Natural killer cell (primary cell): ENCODE measurements around the gene NEK5. TPM values are rescaled to one million over a fixed set of nuclear protein-coding genes. Genes with fewer than 3 reads are reported as not detected.

Experiments
- ATAC-seq, 3 donors: fragments of 150-1000 bp in 2 of 3; fragments of 200-7000 bp in 1 of 3; cut with Tn5 transposase; 1 replicate in 1 of 3; 2 replicates in 2 of 3; pipeline ENCODE4 v1.10.0; 2021; ENCODE audit warnings: mild to moderate bottlenecking in 2 of 3, moderate library complexity in 2 of 3
- DNase-seq, 2 donors: peaks; one replicate each; pipeline versions ENCODE4 v3.0.0 to v3.0.0-alpha.2; 2013 to 2021; ENCODE audit warnings: mixed read lengths in 1 of 2
- H3K27ac ChIP-seq: one replicate; pipeline ENCODE4 v1.5.1; 2013; ENCODE audit warnings: mild to moderate bottlenecking, low read length
- H3K27me3 ChIP-seq: one replicate; pipeline ENCODE4 v1.6.1; 2013; ENCODE audit warnings: low read length; ENCODE audit not compliant: control insufficient read depth, insufficient read depth
- H3K36me3 ChIP-seq: one replicate; pipeline ENCODE4 v1.6.1; 2013; ENCODE audit warnings: low read length; ENCODE audit not compliant: control insufficient read depth, insufficient read depth
- H3K4me1 ChIP-seq: one replicate; pipeline ENCODE4 v1.6.1; 2013; ENCODE audit warnings: low read length; ENCODE audit not compliant: control insufficient read depth, insufficient read depth
- H3K4me3 ChIP-seq: one replicate; pipeline ENCODE4 v1.5.1; 2013; ENCODE audit warnings: low read length
- H3K9me3 ChIP-seq: one replicate; pipeline ENCODE4 v1.6.1; 2013; ENCODE audit warnings: low read length; ENCODE audit not compliant: control insufficient read depth, insufficient read depth
- H3K27ac Mint-ChIP-seq, 2 donors: one replicate each; pipeline ENCODE4 v1.8.0; 2022; ENCODE audit warnings: mild to moderate bottlenecking in 2 of 2, mixed read lengths in 2 of 2, moderate library complexity in 1 of 2
- H3K27me3 Mint-ChIP-seq, 2 donors: one replicate each; pipeline ENCODE4 v1.8.0; 2022; ENCODE audit warnings: low read depth in 2 of 2, mixed read lengths in 2 of 2
- H3K36me3 Mint-ChIP-seq: one replicate; pipeline ENCODE4 v1.8.0; 2022; ENCODE audit warnings: mixed read lengths
- H3K4me1 Mint-ChIP-seq, 2 donors: one replicate each; pipeline ENCODE4 v1.8.0; 2022; ENCODE audit warnings: mixed read lengths in 2 of 2
- H3K4me3 Mint-ChIP-seq: one replicate; pipeline ENCODE4 v1.8.0; 2022; ENCODE audit warnings: mild to moderate bottlenecking, moderate library complexity, mixed read lengths
- H3K9me3 Mint-ChIP-seq, 2 donors: one replicate each; pipeline ENCODE4 v1.8.0; 2022; ENCODE audit warnings: mixed read lengths in 2 of 2
- WGBS: methylation state at CpG from one replicate; pipeline ENCODE4 v1.1.7; 2013; ENCODE audit warnings: missing lambda C conversion rate; ENCODE audit not compliant: insufficient coverage; 5-methylcytosine and 5-hydroxymethylcytosine counted together
- intact Hi-C: fragments of 100-400 bp; cut with micrococcal nuclease; formaldehyde crosslinking; loops from one replicate; pipeline ENCODE4 v1.14.2; 2022
- total RNA-seq, 4 donors: library from RNA; stranded (reverse); fragments of 120-200 nt in 1 of 4; gene quantifications; one replicate each; pipeline versions ENCODE4 v1.2.3 to v1.2.4, GENCODE V29; 2013 to 2022
- TF ChIP-seq, protein P1 (sequence below): fragments of 200-600 bp; IDR thresholded peaks from one replicate; pipeline ENCODE4 v1.8.0; 2022; ENCODE audit warnings: antibody characterized with exemption

The NEK5 gene
- total RNA-seq, 3 donors from 2014 or later (not counting 1 experiment from before 2014, with no cell fraction given), result 0.13 TPM; not detected in 2

DNA sequence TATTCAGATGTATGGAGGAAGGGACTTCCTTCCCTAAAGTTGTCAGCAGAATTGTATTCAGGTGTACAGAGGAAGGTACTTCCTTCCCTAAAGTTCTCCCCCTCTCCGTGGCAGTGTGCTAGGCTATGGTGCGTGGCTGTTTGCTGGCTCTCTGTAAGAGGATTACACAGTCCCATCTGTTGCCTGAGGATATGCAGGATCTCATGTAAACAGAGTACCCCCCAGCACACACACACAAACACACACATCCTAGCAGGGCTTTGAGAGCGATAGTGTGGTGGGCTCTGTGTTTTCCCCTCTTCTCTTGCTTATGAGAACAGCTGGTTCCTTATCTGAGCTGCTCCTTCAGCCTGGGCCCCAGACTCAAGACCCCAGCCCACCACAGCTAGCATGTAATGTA, 10.3 kb downstream of the NEK5 start:
- Histone ChIP-seq H3K9me3 (no peaks in the 10 kb centered on the region), H3K4me3 (no peak overlapping the region), H3K4me1 (no peaks in the 10 kb centered on the region), H3K27me3 (peaks cover 5% of the 10 kb centered on the region), H3K36me3 (no peaks in the 10 kb centered on the region), H3K27ac (no peak overlapping the region)
- Mint-ChIP-seq H3K36me3 (no peaks in the 10 kb centered on the region), H3K9me3 (no peaks in the 10 kb centered on the region), H3K4me1 (no peaks in the 10 kb centered on the region), H3K27ac (no peak overlapping the region), H3K4me3 (no peak overlapping the region), H3K27me3 (peaks cover 20 to 22% of the 10 kb centered on the region in 2 donors)
- DNase-seq (no peak), ATAC-seq (no peak)
- TF ChIP-seq, protein P1, sequence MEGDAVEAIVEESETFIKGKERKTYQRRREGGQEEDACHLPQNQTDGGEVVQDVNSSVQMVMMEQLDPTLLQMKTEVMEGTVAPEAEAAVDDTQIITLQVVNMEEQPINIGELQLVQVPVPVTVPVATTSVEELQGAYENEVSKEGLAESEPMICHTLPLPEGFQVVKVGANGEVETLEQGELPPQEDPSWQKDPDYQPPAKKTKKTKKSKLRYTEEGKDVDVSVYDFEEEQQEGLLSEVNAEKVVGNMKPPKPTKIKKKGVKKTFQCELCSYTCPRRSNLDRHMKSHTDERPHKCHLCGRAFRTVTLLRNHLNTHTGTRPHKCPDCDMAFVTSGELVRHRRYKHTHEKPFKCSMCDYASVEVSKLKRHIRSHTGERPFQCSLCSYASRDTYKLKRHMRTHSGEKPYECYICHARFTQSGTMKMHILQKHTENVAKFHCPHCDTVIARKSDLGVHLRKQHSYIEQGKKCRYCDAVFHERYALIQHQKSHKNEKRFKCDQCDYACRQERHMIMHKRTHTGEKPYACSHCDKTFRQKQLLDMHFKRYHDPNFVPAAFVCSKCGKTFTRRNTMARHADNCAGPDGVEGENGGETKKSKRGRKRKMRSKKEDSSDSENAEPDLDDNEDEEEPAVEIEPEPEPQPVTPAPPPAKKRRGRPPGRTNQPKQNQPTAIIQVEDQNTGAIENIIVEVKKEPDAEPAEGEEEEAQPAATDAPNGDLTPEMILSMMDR, result no peak
- intact Hi-C loops, result no loop called here
- 75% methylated on average over 1 of the region's 3 CpGs for WGBS

DNA sequence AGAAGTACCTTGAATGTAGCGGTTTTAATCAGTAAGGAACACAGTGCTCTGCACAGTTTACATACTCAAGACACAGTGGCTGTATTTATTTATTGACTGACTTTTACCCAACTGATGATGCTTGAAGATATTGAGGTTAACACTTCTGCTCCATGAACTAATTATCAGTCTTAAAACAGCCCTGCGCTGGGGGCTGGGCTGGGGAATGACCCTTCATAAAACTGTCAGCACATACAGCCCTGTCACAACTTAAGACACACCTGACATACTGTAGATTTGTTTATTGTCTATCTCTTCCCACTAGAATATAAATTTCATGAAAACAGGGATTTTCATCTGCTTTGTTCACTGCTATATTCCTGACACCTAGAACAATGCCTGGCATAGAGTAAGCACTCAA, 10.8 kb downstream of the NEK5 start:
- H3K4me1 Mint-ChIP-seq, result no peaks in the 10 kb centered on the region
- no peaks in the 10 kb centered on the region for H3K4me1 ChIP-seq
- intact Hi-C loops, result no loop called here
- ATAC-seq (no peak), DNase-seq (no peak)
- H3K4me3 Mint-ChIP-seq, result no peak overlapping the region
- H3K9me3 Mint-ChIP-seq, result no peaks in the 10 kb centered on the region
- no peak overlapping the region for H3K27ac Mint-ChIP-seq
- H3K27me3 Mint-ChIP-seq, result peaks cover 18 to 23% of the 10 kb centered on the region in 2 donors
- no peaks in the 10 kb centered on the region for H3K36me3 ChIP-seq
- TF ChIP-seq, protein P1, result no peak
- no peak overlapping the region for H3K27ac ChIP-seq
- H3K36me3 Mint-ChIP-seq, result no peaks in the 10 kb centered on the region
- H3K4me3 ChIP-seq, result no peak overlapping the region
- H3K9me3 ChIP-seq, result no peaks in the 10 kb centered on the region
- H3K27me3 ChIP-seq, result peaks cover 5% of the 10 kb centered on the region
- WGBS, result 90% methylated on average over 2 of the region's 2 CpGs

DNA sequence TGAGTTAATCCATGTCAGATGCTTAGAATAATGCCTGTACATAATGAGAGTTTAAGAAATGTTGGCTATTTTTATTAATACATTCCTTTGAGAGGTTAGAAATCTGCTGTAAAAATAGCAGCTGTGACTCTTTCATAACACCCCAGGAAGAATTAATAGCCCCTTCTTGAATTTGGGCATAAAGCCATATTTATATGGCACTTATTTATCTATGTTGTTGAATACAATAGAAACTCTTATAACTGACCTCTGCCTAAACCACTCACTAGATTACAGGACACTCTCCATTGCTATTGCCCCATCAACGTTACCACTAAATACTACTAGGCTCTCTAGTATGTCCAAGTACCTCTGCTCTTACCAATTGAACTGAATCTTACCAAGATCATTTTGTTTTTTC, 16.3 kb downstream of the NEK5 start:
- DNase-seq (no peak), ATAC-seq (no peak)
- WGBS, result 74% methylated on average over 1 of the region's 1 CpG
- Histone ChIP-seq H3K36me3 (no peaks in the 10 kb centered on the region), H3K9me3 (no peaks in the 10 kb centered on the region), H3K27ac (no peak overlapping the region), H3K4me3 (no peak overlapping the region), H3K4me1 (no peaks in the 10 kb centered on the region), H3K27me3 (peaks cover 5% of the 10 kb centered on the region)
- no peak overlapping the region for H3K27ac Mint-ChIP-seq
- intact Hi-C loops, result no loop called here
- H3K4me1 Mint-ChIP-seq, result no peaks in the 10 kb centered on the region
- H3K4me3 Mint-ChIP-seq, result no peak overlapping the region
- no peaks in the 10 kb centered on the region for H3K36me3 Mint-ChIP-seq
- H3K27me3 Mint-ChIP-seq, result peaks cover 19 to 23% of the 10 kb centered on the region in 2 donors
- H3K9me3 Mint-ChIP-seq, result no peaks in the 10 kb centered on the region
- TF ChIP-seq, protein P1, result no peak

DNA sequence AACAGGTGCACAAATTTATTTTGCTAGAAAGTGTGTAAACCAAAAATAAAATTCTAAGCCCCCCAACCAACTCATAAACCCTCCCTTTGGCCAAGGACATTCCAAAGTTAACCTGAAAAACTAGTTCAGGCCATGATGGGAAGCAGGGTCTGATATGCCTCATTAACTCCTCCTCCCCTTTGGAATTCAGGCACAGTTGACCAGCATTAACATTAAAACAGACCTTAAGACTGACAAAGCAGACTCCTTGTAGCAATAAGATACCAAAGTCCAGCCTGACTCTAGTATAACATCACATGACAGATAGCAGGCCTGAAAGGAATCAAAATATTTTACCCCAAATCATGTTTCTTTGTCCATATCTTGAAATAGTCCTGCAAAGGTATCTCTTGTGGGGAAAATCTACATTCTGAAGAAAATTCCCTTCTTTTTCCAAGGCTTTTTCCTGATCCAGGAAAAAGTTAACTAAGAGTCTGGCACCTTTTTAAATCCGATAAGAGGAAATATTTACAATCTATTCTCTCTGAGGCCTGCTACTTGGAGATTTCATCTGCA, 19.7 kb downstream of the NEK5 start:
- Histone ChIP-seq H3K27ac (no peak overlapping the region), H3K27me3 (peaks cover 5% of the 10 kb centered on the region), H3K9me3 (no peaks in the 10 kb centered on the region), H3K4me1 (no peaks in the 10 kb centered on the region), H3K36me3 (no peaks in the 10 kb centered on the region), H3K4me3 (no peak overlapping the region)
- intact Hi-C loops, result no loop called here
- WGBS, result 87% methylated on average over 1 of the region's 1 CpG
- Mint-ChIP-seq H3K9me3 (no peaks in the 10 kb centered on the region), H3K27me3 (peaks cover 13 to 17% of the 10 kb centered on the region in 2 donors), H3K27ac (no peak overlapping the region), H3K4me1 (no peaks in the 10 kb centered on the region), H3K4me3 (no peak overlapping the region), H3K36me3 (no peaks in the 10 kb centered on the region)
- no peak for ATAC-seq
- DNase-seq, result no peak
- TF ChIP-seq, protein P1, result no peak
